Hematopoietic multipotent progenitor cell treated with erythropoietin and hydrocortisone succinate and interleukin-3 and kit ligand, for 6 days (in vitro differentiated cells): Measurements from ENCODE around the gene BTLA.
A peak's percentile ranks its signal among the peaks of the same experiment; 100 is the strongest.
"Not testable (repeated sequence)": the region's sequence is repeated elsewhere in the genome, so short reads cannot be mapped to it uniquely, and the experiment has no call there.

Experiments
- DNase-seq: peaks from one replicate; pipeline ENCODE4 v3.0.0-alpha.2; 2015

The BTLA gene

GRCh38 chr3:112437146-112438022 lies 61.9 kb downstream of the BTLA start:
- DNase-seq = peak; percentile 63

GRCh38 chr3:112429960-112430359 lies 69.3 kb downstream of the BTLA start:
- no peak for DNase-seq

- DNase-seq = no peak
Observed at GRCh38 chr3:112427123-112427522, 72.1 kb downstream of the BTLA start.

GRCh38 chr3:112425858-112426750 lies 73.2 kb downstream of the BTLA start:
- peak; percentile 3 for DNase-seq

GRCh38 chr3:112425382-112425781 lies 73.9 kb downstream of the BTLA start:
- no peak for DNase-seq

- DNase-seq = no peak
Observed at GRCh38 chr3:112424394-112424793, 74.9 kb downstream of the BTLA start.

GRCh38 chr3:112422921-112423320 lies 76.4 kb downstream of the BTLA start:
- not testable (repeated sequence) for DNase-seq

- DNase-seq = not testable (repeated sequence)
Observed at GRCh38 chr3:112418526-112418925, 80.7 kb downstream of the BTLA start.

- DNase-seq = no peak
Observed at GRCh38 chr3:112417696-112418318, 81.5 kb downstream of the BTLA start.

- DNase-seq = no peak
Observed at GRCh38 chr3:112416391-112417212, 82.7 kb downstream of the BTLA start.

GRCh38 chr3:112415390-112415789 lies 83.9 kb downstream of the BTLA start:
- no peak for DNase-seq
